C4-2B (cell line): ENCODE data around the gene SCN9A.

Source experiments
- H3K27ac ChIP-seq: fragments of 450-650 bp; 2 replicates; pipeline ENCODE4 v1.5.1; 2017
- ZFX ChIP-seq: fragments of 450-650 bp; IDR thresholded peaks from 2 replicates; pipeline ENCODE4 v1.6.1; 2017
- TF ChIP-seq, protein P1 (sequence below): fragments of 450-650 bp; conservative IDR thresholded peaks from 2 replicates; pipeline ENCODE4 v1.5.1; 2017; ENCODE audit warnings: mild to moderate bottlenecking

The SCN9A gene

DNA sequence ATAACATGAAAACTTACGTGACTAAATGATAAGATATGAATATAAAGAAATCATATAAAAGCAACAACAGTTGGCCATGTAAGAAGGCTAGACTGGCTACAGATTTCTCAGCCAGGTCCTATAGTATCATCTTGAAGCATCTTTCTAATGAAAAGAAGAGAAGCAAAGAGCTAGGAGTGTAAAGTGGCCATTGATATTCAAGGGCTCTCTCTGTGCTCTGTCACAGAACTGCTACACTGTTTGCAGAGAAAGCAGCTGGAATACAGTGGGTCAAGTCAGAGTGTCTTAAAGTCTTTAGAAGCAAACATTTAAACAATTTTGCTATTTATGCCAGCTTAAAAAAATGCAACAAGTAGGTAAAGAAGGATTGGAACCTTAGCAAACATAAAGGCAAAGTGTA lies 118.8 kb downstream of the SCN9A start:
- H3K27ac ChIP-seq, result no peak overlapping the region
- no peak for TF ChIP-seq ZFX
- TF ChIP-seq, protein P1, sequence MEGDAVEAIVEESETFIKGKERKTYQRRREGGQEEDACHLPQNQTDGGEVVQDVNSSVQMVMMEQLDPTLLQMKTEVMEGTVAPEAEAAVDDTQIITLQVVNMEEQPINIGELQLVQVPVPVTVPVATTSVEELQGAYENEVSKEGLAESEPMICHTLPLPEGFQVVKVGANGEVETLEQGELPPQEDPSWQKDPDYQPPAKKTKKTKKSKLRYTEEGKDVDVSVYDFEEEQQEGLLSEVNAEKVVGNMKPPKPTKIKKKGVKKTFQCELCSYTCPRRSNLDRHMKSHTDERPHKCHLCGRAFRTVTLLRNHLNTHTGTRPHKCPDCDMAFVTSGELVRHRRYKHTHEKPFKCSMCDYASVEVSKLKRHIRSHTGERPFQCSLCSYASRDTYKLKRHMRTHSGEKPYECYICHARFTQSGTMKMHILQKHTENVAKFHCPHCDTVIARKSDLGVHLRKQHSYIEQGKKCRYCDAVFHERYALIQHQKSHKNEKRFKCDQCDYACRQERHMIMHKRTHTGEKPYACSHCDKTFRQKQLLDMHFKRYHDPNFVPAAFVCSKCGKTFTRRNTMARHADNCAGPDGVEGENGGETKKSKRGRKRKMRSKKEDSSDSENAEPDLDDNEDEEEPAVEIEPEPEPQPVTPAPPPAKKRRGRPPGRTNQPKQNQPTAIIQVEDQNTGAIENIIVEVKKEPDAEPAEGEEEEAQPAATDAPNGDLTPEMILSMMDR, result no peak

DNA sequence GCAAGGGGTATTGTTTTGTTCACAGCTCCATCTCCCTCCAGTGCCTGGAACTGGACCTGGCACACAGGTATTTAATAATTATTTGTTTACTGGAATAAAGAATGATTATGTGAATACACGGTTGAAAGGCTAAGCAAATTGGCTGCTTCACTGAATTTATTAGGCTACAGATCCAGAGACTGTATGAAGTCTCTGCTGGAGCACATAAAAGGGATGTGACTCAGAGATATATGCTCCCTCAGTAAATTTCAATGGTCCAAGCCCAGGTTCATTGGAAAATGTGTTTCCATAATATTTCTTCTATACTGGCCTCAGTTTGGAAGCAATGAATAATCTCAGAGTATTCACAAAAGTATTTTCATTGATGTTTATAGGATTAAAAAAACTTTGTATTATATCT lies 126.4 kb downstream of the SCN9A start:
- TF ChIP-seq, protein P1, result no peak
- no peak for TF ChIP-seq ZFX
- no peak overlapping the region for H3K27ac ChIP-seq

DNA sequence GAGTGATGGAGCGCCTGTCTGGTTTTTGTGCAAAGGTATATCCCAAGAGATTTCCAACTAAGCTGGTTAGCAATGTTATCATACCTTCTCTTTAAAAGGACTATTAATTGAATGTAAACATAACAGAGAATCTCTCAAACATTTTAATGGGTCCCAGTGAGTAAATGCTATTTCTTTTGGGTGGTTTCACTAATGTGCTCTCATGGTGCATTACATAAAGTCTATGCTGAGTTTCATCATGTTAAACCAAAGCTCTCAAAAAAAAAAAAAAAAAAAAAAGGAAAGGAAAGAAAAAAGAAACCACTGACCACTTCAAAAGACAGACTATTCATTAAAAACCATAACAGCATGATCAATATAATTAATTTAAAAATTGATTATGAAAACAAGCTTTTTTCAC lies 128.8 kb downstream of the SCN9A start:
- H3K27ac ChIP-seq, result no peak overlapping the region
- TF ChIP-seq, protein P1, result no peak
- no peak for TF ChIP-seq ZFX

DNA sequence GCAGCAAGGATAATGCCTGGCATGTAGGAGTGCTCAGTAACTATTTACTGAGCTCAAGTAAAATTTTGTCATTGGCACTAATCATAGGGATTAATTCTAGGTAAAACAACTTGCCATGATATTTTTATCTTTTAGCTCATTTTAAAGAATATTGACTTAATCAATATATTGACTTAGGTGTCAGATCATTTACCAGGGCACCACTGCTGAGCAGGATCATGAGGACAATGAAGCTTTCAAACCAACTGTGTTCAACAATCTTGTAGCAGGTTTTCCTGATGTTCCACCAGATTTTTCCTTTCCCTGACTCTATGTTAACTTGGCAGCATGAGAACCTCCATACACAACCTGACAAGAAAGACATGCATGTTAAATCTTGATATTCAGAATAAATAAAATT lies 133.4 kb downstream of the SCN9A start:
- H3K27ac ChIP-seq, result no peak overlapping the region
- TF ChIP-seq, protein P1, result no peak
- TF ChIP-seq ZFX, result no peak

DNA sequence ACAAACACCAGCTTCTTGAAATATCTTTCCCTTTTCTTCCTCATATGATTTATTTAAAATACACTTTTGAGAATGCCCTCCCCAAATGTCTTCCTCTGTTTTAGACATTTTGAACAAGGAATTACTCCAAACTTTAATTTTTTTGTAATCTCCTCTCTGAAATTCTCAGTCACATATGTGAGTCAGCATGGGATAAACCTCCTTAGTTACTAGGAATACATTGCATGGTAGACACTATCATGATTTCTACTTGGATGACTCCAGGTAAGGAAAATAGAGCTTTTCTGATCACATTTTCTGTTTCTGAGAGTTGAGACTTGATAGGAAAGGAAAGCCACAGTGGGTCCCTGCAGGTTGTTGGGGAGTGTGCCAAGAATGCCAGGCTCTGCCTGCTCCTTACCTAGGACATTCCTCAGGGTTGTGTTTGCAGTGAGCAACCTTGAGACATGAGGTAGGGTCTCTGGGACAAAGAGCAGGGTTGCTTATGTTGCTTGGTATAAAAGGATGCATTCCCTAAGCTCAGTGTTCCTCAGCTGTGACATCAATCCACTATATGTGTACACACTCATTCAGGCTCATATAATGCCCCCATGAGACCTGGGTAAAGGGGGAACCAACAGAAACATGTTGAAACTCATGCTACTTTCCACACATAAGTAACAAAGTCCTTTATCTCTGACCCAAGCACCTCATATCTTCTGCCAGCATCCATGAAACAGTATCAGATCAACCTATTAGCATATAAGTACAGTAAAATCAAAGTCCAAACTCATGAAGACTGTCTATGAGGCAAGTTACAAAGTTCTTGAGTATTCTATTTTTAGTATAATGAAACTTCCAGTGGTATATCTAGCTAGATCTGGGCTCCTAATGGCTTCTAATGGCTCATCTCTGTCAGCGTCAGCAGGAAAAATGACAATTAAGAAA lies 135.1 kb downstream of the SCN9A start:
- TF ChIP-seq ZFX, result no peak
- TF ChIP-seq, protein P1, result no peak
- H3K27ac ChIP-seq, result no peak overlapping the region

DNA sequence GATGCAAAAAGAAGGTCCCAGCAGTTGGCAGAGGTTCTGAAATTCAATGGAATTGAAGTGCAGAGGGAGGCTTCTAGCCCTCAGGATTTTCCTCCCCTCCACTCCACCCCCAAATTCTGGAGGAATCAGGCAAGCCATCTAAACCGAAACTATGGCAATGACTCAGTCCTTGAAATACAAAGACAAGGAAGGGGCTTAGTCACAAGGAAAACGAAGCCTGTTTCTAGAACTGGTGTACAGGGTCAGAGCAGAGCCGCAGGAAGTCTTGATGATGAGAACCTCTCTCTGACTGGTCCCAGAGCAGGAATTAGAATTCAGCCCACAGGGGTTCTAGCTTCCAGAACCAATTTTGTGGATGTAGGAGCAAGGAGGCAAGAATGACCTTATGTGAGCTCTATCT lies 136.2 kb downstream of the SCN9A start:
- TF ChIP-seq, protein P1, result no peak
- no peak for TF ChIP-seq ZFX
- H3K27ac ChIP-seq, result no peak overlapping the region

DNA sequence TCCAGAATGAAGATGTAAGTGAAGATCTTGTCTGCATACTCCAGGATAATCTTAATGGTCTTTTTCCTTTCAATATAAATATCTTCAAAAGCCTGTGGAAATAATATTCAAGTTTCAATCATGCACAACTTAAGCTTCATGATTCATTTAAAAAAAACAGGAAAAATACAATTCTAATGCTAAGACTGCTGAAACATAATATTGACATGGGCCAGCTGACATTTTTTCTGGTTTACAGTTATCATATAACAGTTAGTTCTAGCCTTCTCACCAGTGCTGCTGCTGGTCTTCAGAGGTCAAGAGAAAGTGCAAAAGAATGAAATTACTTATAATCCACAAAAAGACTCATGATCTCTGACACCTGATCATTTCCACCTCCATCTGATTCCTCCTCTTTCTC lies 137.6 kb downstream of the SCN9A start:
- no peak overlapping the region for H3K27ac ChIP-seq
- TF ChIP-seq ZFX, result no peak
- TF ChIP-seq, protein P1, result no peak
